NCI-H524 (cell line): Measurements from ENCODE around the gene SOX6.
A peak's percentile ranks its signal among the peaks of the same experiment; 100 is the strongest.

Source experiments
- DNase-seq, 2 experiments: peaks; one replicate each; lab custom pipeline; 2025; lab: John Stamatoyannopoulos, UW

The SOX6 gene

GRCh38 chr11:16365581-16366228 is 9.4 kb upstream of the SOX6 start:
- peak in 1 of 2 experiments; percentile 22 for DNase-seq

DNA sequence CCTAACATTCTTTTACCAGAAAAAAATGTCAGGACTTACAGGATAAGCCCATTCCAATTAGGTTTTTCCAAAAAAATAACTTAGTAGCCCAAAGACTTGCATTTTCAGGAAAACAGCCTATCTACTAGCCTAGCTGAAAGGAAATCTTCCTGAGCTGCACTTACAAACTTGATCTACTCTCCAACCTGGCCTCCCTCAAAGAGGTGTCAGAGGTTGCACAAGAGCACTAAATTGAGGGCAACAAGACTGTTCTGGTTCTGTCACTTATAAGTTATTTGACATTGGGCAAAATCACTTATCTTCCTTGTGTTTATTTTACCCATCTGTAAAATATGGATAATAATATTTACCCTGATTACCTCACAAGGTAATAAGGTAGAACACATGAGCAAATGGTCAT is 7.9 kb upstream of the SOX6 start:
- no peak for DNase-seq

- DNase-seq: no peak
Observed at GRCh38 chr11:16363706-16364105, 7.4 kb upstream of the SOX6 start.

- DNase-seq: no peak
Observed at GRCh38 chr11:16361108-16361865, 4.9 kb upstream of the SOX6 start.

DNA sequence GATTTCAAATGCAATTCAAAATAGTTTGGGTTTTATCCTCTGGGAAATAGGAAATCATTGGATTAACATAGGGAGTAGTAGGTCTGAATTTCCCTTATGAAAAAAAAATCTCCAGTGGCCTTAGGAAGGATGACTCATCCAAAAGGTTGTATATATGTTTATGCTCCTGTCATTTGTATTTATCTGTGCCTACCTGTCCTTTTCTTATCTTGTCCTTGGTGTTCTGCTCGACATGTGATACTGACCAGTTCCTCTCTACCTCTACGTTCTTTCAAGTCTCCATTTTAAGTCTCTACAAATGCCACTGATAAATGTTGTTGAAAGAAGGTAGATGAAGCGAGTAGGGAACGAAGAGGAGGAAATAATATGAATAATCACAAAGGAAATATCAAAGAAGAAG is 3.0 kb upstream of the SOX6 start:
- DNase-seq: no peak

GRCh38 chr11:16358726-16359125 is 2.4 kb upstream of the SOX6 start:
- DNase-seq: no peak

DNA sequence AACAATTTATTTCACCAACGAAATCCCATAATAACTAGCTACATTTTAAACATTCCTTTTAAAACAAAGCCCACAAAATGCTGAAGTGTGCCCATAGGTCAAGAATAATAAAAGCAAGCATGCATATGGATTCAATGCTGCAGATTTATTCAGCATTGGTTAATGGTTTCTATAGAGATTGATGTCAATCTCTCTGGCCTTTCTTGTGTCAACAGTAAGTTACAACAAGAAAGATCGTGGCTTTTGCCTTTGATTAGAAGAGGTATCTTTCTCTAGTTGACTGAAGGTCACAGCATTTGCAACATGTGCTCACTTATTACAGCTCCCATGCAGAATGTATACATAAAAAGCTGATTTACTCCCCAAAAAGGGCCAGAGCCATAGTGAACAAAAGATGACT is 1.4 kb upstream of the SOX6 start:
- no peak for DNase-seq

GRCh38 chr11:16356761-16357393 is 531 bp upstream of the SOX6 start:
- no peak for DNase-seq

DNA sequence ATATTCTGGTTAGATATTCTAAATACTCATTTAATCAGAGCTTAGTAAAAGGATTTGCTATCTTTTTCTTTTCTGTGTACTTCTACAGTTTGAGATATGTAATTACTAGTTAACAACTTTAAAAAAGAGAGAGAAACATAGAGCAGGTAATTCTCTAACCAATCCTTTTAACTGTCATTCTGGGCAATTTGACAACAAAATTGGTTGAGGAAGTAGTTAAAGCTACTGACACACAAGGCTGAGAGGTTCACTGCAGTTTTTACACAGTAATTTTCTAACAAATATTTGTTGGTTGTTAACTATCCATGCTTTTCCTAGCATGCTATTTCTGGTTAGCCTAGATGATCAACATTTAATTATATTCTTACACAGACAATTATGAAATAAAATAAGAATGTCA is 3.6 kb downstream of the SOX6 start:
- no peak for DNase-seq

- no peak for DNase-seq
Observed at GRCh38 chr11:16350125-16350524, 6.2 kb downstream of the SOX6 start.

DNA sequence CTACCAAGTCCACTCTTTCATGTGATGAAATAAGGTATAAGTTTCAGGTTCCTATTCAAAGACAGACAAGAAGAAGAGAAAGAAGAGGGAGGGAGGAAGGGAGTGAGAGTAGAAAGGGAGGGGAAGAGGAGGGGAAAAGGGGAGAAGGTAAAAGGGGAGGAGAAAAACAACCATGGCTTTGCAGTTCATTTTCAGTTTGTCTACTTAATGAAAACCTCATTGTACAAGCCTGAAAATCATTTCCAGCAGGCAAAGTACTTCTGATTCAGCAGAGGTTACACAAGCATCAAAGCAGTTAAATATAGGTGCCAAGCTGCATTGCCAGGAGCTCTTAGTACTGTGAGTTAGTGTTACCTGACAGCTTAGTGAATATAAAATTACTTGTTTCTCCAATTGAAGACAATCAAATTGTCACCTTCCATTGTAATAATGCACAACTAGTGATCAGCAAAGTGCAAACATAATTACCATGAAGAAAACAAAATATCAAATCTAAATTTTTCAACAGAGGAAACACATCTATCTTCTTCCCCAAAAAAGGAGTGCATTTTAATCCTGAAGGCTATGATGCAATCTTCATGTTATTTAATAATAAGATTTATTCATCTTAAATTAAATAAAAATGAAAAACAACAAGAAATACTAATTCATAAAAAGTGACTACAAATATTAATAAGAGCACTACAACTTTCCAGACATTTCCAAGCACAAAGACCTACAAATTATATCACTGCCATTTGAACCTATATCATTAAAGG is 8.2 kb downstream of the SOX6 start:
- DNase-seq: no peak

- no peak for DNase-seq
Observed at GRCh38 chr11:16346975-16347374, 9.4 kb downstream of the SOX6 start.

DNA sequence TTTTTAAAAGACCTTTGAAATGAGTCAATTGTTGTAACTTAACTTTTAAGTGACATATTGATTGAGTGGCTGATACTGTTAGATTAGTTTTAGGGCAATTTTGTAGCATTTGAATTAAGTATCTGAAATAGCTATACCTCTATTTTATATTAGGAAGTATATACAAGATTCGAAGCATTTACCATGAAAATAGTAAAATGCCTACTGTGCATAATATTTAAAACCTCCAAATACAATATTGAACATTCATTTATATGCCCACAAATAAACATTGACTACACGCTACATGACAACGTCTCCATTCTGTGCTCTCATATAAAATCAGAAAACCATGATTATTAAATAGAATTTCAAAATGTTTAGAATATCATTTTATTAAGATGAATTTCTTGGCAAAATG is 14.5 kb downstream of the SOX6 start:
- DNase-seq: no peak

- DNase-seq: no peak
Observed at GRCh38 chr11:16338393-16338792, 18.0 kb downstream of the SOX6 start.

DNA sequence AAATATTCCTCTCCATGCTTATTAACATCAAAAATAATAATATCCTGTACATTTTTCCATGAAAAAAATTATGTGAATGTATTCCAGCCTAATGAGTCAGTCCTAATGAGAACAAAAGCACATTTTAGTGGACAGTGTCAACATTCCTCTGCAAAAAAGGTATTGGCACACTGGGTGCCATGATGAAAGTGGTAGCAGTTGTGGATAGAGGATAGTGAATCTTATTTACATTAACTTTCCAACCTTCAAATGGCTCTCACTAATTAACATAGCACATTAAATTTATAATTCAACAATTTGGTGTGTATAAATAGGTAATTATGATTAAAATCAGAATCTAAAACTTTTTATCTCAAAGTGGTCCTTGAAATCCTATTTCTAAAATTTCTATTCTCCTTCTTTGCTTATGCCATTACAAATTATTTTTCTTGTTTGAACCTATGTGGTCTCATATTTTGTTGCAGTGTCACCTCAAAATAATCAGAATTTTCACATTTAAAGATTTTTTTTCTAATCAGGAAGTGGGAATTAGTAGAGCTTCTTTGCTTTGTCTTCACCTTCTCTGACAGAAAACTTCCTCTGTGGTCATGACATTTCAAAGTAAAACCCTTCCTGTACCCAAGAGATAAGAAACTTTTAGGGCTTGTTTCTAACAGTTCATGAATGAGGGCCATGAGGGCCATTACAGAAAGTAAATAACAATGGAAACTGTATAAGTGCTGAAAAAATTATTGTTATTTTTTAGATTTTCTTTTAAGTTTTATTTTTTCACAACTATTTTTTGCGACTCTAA is 18.7 kb downstream of the SOX6 start:
- no peak for DNase-seq

DNA sequence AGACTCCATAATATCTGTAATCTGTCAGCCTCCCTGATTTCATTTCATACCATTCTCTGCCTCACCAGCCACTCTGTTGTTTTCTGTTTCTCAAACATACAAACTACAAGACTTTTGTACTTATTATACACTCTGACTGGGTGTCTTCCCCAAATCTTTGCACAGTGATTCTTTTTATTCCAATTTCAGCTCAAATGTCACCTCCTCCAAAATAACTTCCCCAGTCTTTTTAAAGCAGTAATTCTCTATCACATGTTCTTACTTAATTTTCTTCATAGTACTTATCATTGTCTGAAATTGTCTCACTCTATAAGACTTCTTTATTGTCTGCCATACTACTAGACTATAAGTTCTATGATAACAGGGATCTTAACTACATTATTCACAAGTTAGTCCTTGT is 19.6 kb downstream of the SOX6 start:
- no peak for DNase-seq

GRCh38 chr11:16336204-16336603 is 20.1 kb downstream of the SOX6 start:
- no peak for DNase-seq

- no peak for DNase-seq
Observed at GRCh38 chr11:16335236-16335962, 20.9 kb downstream of the SOX6 start.

DNA sequence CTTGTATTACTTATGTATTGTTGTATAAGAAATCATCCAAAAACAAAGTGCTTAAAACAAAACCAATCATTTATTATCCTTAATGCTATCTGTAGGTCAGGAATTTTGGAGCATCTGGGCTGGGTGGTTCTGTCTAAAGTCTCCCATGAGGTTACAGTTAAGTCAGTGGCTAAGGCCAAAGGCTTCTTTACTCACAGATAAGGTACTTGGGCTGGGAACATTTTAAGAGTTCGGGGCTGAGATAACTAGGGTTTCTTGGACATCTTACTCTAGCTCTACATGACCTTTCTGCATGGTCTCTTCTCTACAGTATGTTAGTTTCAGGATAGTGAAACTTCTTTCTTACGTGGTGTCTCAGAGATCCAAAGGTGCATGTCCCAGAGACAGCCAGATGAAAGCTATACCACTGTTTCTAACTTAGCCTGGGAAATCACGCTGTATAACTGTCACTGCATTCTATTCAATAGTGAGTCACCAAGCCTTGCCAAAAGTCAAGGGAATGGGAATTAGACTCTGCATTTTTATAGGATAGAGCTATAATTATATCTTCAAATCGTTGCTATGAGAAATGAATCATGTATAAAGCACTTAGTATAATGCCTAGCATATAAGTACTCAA is 29.6 kb downstream of the SOX6 start:
- DNase-seq: no peak

- no peak for DNase-seq
Observed at GRCh38 chr11:16322190-16322589, 34.2 kb downstream of the SOX6 start.

DNA sequence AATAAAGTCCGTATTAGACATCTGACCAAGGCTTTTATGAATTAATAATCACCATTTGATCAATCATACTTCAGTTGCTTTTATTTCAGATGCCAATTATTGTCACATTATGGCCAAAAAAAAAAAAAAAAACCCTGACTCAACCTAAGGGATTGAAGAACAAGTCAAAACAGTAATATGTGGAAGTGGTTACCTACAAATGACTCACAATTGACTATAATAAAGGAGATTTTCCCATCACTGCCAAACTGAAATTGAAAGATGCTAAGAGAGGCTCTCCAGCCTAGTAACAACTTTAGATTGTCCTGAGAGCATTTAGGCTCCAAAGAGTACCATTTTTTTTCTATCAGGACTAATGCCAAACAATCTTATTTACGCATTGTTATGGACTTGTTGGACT is 35.2 kb downstream of the SOX6 start:
- no peak for DNase-seq
